GM18868 (cell line): Measurements from ENCODE around the gene ZCCHC3.

Source experiments
- ATAC-seq: cut with Tn5 transposase; IDR thresholded peaks from one replicate; pipeline ENCODE4 v1.9.1; 2021; ENCODE audit warnings: mild to moderate bottlenecking, moderate library complexity; ENCODE audit not compliant: unreplicated experiment

The ZCCHC3 gene

GRCh38 chr20:278607-279571 is 18.5 kb upstream of the ZCCHC3 start:
- no peak for ATAC-seq

DNA sequence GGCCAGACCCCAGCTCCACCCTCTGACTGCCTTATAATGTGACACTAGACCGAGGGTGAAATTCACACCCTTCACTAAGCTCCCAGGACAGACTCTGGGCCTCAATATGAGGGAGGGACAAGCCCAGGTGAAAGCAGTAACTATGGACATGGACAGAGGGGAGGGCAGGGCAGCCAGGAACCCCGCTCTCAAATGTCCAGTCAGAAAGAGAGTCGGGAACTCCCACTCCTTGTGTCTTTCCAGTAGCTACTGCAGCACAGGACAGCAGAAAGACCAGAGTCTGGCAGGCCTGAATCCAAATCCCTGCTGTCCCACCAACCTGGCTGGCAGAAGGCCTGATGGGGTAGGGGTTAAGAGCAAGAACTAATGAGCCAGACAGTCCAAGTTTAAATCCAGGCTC is 13.2 kb upstream of the ZCCHC3 start:
- no peak for ATAC-seq

- no peak for ATAC-seq
These were observed 10.9 kb upstream of the ZCCHC3 start for GRCh38 chr20:286508-286907.

DNA sequence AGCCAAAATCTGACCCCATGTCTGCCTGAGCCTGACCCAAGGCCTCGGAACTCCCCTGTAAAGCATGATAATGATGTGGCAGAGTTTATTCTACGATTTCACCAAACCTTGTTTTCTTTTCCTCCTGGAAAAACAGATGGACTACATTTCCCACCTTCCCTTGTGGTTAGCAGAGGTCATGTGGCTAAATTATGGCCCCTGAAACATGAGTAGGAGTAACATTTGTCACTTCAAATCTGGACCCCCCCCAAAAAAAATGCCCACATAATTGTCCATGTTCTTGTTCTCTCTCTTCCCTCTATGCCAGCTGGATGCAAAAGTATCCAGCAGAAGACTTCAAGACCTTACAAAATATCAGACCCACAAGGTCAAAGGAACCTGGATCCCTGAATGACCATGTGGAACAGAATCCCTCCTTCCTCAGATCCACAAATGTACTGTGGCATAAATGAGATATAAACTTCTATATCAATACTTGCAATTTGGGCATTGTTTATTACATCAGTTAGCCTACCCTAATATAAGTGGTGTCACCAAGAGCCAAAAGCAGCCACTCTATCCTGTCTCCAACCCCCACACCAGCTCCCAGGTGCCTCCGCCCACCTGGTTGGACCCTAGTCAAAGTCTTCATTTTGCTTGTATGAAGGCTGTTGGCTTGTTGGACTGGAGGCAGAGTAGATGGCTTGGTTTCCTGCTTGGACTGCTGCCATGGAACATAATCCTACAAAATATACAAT is 8.2 kb upstream of the ZCCHC3 start:
- ATAC-seq, result no peak

- ATAC-seq, result peak; percentile 13
These were observed 7.7 kb upstream of the ZCCHC3 start for GRCh38 chr20:289693-290083.

DNA sequence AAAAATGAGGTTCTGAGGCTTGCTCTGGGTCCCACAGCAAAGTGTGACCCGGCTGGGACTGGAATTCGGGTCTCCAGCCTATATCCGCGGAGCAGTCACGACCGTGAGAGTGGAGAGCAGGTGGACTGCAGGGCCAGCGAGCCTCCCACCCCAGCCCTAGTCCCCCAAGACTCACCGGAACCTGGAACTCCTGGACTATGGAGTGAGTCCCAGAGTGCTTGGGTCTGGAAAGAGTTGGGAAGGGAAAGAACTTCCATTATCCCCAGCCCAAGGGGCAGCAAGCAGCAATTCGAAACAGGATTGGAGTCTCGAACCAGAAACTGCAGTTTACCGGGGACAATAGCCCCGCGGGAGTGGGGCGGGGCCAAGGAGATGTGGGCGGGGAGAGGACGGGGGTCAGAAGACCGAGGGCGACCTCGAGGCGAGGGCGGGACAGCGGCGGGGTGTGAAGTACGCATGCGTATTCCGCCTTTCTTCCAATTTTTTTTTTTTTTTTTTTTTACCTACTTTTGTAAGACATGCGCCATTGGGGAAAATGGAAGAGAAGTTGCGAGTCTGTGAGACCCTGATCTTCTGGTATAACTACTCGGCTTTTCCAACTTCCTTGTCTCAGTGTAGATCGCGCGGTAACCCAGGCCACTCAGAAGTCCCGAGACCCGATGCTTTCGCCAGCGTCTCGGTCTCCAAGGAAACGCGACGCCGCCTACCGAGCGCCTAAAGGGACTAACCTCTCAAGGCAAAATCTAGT is 7.1 kb upstream of the ZCCHC3 start, which contains the start of gene C20orf96:
C20orf96 (minus strand) TSS at position 667 of the 748 bp plus-strand sequence; CDS start at position 527, 140 bp downstream.
- peak; percentile 80 for ATAC-seq

GRCh38 chr20:294602-295001 is 2.8 kb upstream of the ZCCHC3 start:
- no peak for ATAC-seq

GRCh38 chr20:295804-296203 is 1.6 kb upstream of the ZCCHC3 start:
- no peak for ATAC-seq

- ATAC-seq, result peak; percentile 18
These were observed 780 bp downstream of the ZCCHC3 start for GRCh38 chr20:297925-298775.

- ATAC-seq, result no peak
These were observed 1.5 kb downstream of the ZCCHC3 start for GRCh38 chr20:298776-299391.

GRCh38 chr20:300345-300990 is 3.1 kb downstream of the ZCCHC3 start:
- ATAC-seq, result no peak

DNA sequence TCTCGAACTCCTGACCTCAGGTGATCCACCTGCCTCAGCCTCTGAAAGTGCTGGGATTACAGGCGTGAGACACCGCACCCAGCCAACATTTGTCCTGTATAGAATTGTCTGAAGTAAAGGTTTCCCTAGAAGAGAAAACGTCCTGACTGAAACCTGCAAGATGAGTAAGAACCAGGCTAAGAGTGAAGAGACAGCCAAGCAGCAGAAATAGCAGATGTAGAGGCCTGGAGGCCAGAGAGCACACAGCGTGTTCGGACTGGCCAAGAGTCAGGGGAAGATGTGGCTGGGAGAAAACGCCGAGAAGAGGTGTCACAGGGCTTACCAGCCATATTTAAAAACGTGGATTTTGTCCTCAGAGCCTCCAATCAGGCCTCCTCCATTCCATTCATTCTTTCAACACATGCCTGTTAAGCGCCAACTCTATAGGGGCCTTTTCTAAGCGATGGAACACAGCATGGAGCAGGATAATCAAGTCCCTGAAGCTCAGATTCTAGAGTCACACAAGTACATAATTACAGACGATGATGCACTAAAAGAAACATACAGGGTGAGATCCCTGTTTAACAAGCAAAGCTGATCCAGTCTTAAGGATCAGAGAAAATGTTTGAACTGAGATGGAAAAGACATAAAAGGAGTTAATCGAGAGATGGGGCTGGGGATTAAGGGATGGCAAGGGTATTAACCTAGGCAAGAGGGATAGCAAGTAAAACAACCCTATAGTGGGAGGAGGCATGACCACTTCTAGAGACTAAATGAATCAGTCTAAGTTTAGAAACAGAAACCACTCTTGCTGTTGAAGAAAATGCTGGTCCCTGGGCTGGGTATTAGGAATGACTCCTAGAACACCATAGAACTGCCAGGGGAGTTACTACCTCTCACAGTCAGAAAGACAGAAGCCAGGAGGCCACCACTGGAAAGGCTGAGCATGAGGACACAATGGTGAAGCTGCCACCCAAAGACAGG is 4.8 kb downstream of the ZCCHC3 start:
- ATAC-seq, result no peak

DNA sequence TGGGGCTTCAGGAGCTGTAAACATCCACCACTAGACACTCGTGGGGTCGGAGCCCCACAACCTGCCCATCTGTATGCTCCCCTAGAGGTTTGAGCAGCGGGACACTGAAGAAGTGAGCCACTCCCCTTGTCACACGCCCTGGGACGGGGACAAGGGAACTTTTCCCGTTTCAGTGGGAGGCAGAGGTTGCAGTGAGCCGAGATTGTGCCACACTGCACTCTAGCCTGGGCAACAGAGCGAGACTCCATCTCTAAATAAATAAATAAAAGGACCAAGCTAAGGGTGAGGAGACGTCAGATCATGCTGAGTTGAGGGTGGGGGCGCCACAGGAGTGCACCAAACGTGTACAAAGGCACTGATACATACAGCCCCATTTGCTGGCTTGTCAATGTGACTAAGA is 8.4 kb downstream of the ZCCHC3 start:
- ATAC-seq, result no peak

DNA sequence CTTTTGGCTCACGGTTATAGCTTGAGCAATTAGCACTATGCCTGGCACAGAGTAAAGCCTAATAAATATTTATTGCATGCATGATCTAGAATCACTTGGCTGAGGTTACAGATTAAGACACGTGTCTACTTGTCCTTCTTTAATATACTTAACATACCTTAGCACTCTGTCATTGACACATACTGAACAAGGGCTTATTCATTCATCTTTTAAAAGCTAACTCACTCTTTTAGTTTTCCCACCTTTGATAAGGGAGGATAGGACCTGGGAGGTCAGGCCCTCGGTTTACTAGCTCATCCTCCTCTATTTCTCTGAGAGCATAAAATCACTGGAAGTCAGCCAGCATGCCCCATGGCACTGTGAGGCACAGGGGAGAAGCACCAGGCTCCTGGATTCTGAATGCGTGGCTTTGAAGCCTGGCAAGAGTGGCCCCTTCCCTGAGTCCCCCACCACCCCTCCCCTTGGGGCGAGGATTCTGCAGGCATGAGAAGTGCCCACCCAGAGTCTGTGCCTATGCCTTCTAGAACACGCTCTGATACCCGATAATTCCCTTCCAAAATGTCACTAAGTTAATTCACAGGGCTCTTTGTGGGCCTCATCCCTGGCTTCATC is 11.2 kb downstream of the ZCCHC3 start:
- ATAC-seq, result no peak

DNA sequence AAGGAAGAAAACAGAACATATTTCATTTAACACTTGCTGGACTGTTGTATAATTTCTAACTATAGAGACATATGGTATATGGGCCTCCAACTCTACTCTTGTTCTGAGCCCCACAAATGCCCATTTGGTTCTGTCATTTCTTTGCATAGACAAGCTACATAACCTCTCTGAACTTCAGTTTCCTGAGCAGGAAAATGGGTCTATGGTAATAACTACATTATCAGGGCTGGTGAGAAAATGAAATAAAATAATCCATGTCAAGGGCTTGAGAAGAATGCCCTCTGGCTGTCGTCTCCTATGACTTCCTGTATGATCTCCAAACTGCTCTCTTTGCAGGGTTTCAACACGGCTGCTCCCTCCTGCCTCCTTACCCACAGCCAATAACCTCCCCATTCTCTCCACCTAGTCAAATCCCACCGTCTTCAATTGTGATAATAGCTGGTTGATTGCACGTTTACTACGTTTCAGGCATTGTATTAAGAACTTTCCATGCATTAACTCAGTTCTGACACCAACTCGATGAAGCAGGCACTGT is 12.0 kb downstream of the ZCCHC3 start:
- no peak for ATAC-seq

- peak; percentile 95 for ATAC-seq
These were observed 12.7 kb downstream of the ZCCHC3 start for GRCh38 chr20:309841-310644.

DNA sequence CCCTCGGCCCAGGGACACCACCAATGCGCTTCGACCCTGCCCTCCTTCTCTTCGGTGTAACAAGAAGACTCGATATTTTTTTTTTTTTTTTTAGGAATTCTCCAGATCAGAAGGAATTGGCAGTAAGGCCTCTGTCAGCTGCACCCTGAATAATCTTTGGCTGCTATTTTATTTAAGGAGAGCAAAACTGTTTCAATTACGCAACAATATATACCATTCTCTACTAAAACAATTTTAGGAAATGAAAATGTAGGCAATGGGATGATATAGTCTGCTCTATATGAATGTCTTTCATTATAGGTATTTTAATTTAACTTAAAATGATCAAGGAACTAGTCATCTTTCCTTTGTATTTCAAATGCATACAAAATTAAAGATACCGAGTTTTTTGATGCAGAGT is 13.3 kb downstream of the ZCCHC3 start:
- no peak for ATAC-seq
